Endothelial cell of umbilical vein (primary cell): ENCODE results near the gene CXADR. TPM values are rescaled to one million over a fixed set of nuclear protein-coding genes. Genes with fewer than 3 reads are reported as not detected.

Source experiments
- BruUV-seq: library from RNA; stranded (reverse); fragments of 400-500 nt; replicated peaks from 2 replicates; lab custom pipeline; 2021; lab: Mats Ljungman, UMichigan
- CTCF ChIA-PET: fragments of 300-600, 350-600 bp; sonication (Branson Sonifier 250); formaldehyde crosslinking; loops from one replicate; lab custom pipeline; 2021; ENCODE audit warnings: antibody characterized with exemption, inconsistent platforms; lab: Charles Lee
- POLR2A ChIA-PET: fragments of 300-600, 350-600 bp; sonication (Branson Sonifier 250); formaldehyde crosslinking; loops from one replicate; lab custom pipeline; 2021; ENCODE audit warnings: antibody characterized with exemption, inconsistent platforms; lab: Charles Lee
- DNase-seq: peaks from one replicate; pipeline ENCODE4 v3.0.0-alpha.2; 2011; ENCODE audit warnings: low read depth, low spot score
- FAIRE-seq: peaks from 2 replicates; lab custom pipeline; 2011; peaks lifted over from hg19 to GRCh38; lab: Jason Lieb, UNC
- H2AFZ ChIP-seq: 2 replicates; pipeline ENCODE4 v1.6.0; 2012; ENCODE audit warnings: low read depth, low read length, control low read depth, inconsistent platforms
- H3K27ac ChIP-seq: 2 replicates; pipeline ENCODE4 v1.5.1; 2011; ENCODE audit warnings: low read depth, mild to moderate bottlenecking, control low read depth, low read length, moderate library complexity; ENCODE audit not compliant: insufficient read depth
- H3K27me3 ChIP-seq, 2 experiments: 2 replicates each; pipeline versions ENCODE4 v1.6.0 to v1.6.1; 2011; ENCODE audit warnings: low read length in 2 of 2, mixed read lengths in 1 of 2; ENCODE audit not compliant: control insufficient read depth in 2 of 2, insufficient read depth in 2 of 2
- H3K36me3 ChIP-seq, 2 experiments: 2 replicates in 1 of 2; 3 replicates in 1 of 2; pipeline ENCODE4 v1.5.1; 2011; ENCODE audit warnings: low read length in 2 of 2, mild to moderate bottlenecking in 1 of 2, moderate library complexity in 1 of 2; ENCODE audit not compliant: control insufficient read depth in 2 of 2, insufficient read depth in 2 of 2; ENCODE audit errors: extremely low read depth in 1 of 2
- H3K4me1 ChIP-seq: 3 replicates; pipeline ENCODE4 v1.5.1; 2011; ENCODE audit warnings: mild to moderate bottlenecking, low read length; ENCODE audit not compliant: control insufficient read depth, insufficient read depth; ENCODE audit errors: extremely low read depth
- H3K4me2 ChIP-seq: 2 replicates; pipeline ENCODE4 v1.6.1; 2011; ENCODE audit warnings: low read length, control low read depth, mixed read lengths; ENCODE audit not compliant: insufficient read depth
- H3K4me3 ChIP-seq, 3 experiments: fragments of 200-600 bp in 1 of 3; sonication (generic), shearing (Covaris generic) in 1 of 3; replicated peaks in 1 of 3; 2 replicates each; pipeline ENCODE4 v1.5.1; 2011 to 2016; ENCODE audit warnings: control low read depth in 3 of 3, low read length in 3 of 3, mild to moderate bottlenecking in 2 of 3, inconsistent platforms in 1 of 3, low read depth in 1 of 3, moderate library complexity in 1 of 3; ENCODE audit not compliant: insufficient read depth in 1 of 3
- H3K79me2 ChIP-seq: 2 replicates; pipeline ENCODE4 v1.6.0; 2012; ENCODE audit warnings: low read length, inconsistent platforms; ENCODE audit not compliant: control insufficient read depth, insufficient read depth
- H3K9ac ChIP-seq: replicated peaks from 2 replicates; pipeline ENCODE3; 2011; ENCODE audit warnings: low read length, control low read depth; ENCODE audit not compliant: insufficient read depth; ENCODE audit errors: extremely low read depth
- H3K9me1 ChIP-seq: replicated peaks from 3 replicates; pipeline ENCODE4 v1.6.0; 2011; ENCODE audit warnings: mild to moderate bottlenecking, low read length; ENCODE audit not compliant: control insufficient read depth, insufficient read depth; ENCODE audit errors: extremely low read depth
- H3K9me3 ChIP-seq: replicated peaks from 2 replicates; pipeline ENCODE4 v1.5.1; 2012; ENCODE audit warnings: low read length, inconsistent platforms; ENCODE audit not compliant: control insufficient read depth, insufficient read depth
- H4K20me1 ChIP-seq: replicated peaks from 2 replicates; pipeline ENCODE3; 2011; ENCODE audit warnings: mild to moderate bottlenecking, low read length; ENCODE audit not compliant: control insufficient read depth, insufficient read depth; ENCODE audit errors: extremely low read depth
- CTCF ChIP-seq, 2 donors: IDR thresholded peaks; 1 replicate in 1 of 2; 2 replicates in 1 of 2; pipeline ENCODE4 v1.5.1; 2011; ENCODE audit warnings: low read length in 2 of 2, mild to moderate bottlenecking in 2 of 2, moderate library complexity in 2 of 2, control low read depth in 1 of 2, inconsistent platforms in 1 of 2, low read depth in 1 of 2; ENCODE audit not compliant: insufficient read depth in 1 of 2; ENCODE audit errors: extremely low read depth in 1 of 2
- EZH2 ChIP-seq: IDR thresholded peaks from 2 replicates; pipeline ENCODE4 v1.6.1; 2012; ENCODE audit warnings: borderline replicate concordance, low read depth, mild to moderate bottlenecking, moderate library complexity, low read length, inconsistent platforms; ENCODE audit not compliant: severe bottlenecking
- GATA2 ChIP-seq: IDR thresholded peaks from 2 replicates; pipeline ENCODE4 v1.7.0; 2011; ENCODE audit warnings: low read depth, mild to moderate bottlenecking, moderate library complexity, mixed read lengths, low read length; ENCODE audit not compliant: insufficient read length, insufficient read depth
- JUN ChIP-seq: IDR thresholded peaks from 2 replicates; pipeline ENCODE4 v1.6.1; 2011; ENCODE audit warnings: borderline replicate concordance, low read depth; ENCODE audit not compliant: insufficient read length, insufficient read depth
- MAX ChIP-seq: IDR thresholded peaks from 2 replicates; pipeline ENCODE4 v1.6.1; 2011; ENCODE audit not compliant: insufficient read depth, insufficient read length
- MYC ChIP-seq: IDR thresholded peaks from one replicate; pipeline ENCODE4 v1.6.1; 2011; ENCODE audit warnings: mild to moderate bottlenecking, low read depth, low read length
- POLR2A ChIP-seq: IDR thresholded peaks from 2 replicates; pipeline ENCODE4 v1.6.1; 2012; ENCODE audit warnings: low read depth, mild to moderate bottlenecking, control low read depth, low read length
- POLR2AphosphoS5 ChIP-seq: IDR thresholded peaks from 2 replicates; pipeline ENCODE4 v1.6.1; 2012; ENCODE audit warnings: low read depth, mild to moderate bottlenecking, control low read depth, low read length, moderate library complexity; ENCODE audit not compliant: insufficient read depth
- dilution Hi-C: fragments of 300-500 bp; cut with MboI; formaldehyde crosslinking; loops from one replicate; pipeline ENCODE4 v1.15.0; 2019; ENCODE audit warnings: low sequenced_read_pairs; ENCODE audit not compliant: extremely low pct_ligation_motif_present
- intact Hi-C: fragments of 100-400 bp; cut with micrococcal nuclease; formaldehyde crosslinking; loops from one replicate; pipeline ENCODE4 v1.10.0; 2022
- polyA plus RNA-seq, 4 experiments: library from polyadenylated mRNA; depleted of rRNA in 3 of 4; stranded (reverse) in 3 of 4; unstranded in 1 of 4; fragments of >200 nt; gene quantifications; 2 replicates each; pipeline versions ENCODE4 v1.2.1 to v1.2.3, GENCODE V29; 2011 to 2012; ENCODE audit warnings: missing spikeins in 1 of 4
- total RNA-seq: library from RNA; stranded (reverse); gene quantifications from 2 replicates; pipeline ENCODE4 v1.2.3, GENCODE V29; 2021

CXADR gene
- total and polyA plus RNA-seq, 2 donors (not counting 3 experiments of a cell fraction or from before 2014, with no cell fraction given) = 3.2 to 12.2 TPM

GRCh38 chr21:17616831-17617230, 104.0 kb downstream of the CXADR start:
- no TSS peak for BruUV-seq
- Histone ChIP-seq H3K9ac (no peak overlapping the region), H3K9me3 (no peaks in the 10 kb centered on the region), H3K36me3 (no peaks in the 10 kb centered on the region), H2AFZ (no peak overlapping the region), H3K4me3 (no peak overlapping the region), H3K4me2 (no peak overlapping the region), H3K4me1 (no peaks in the 10 kb centered on the region), H3K9me1 (no peaks in the 10 kb centered on the region), H3K27me3 (peaks cover 3 to 5% of the 10 kb centered on the region in 2 experiments), H3K79me2 (peaks cover 5% of the 10 kb centered on the region), H4K20me1 (no peaks in the 10 kb centered on the region), H3K27ac (no peak overlapping the region)
- dilution Hi-C loops (no loop called here), intact Hi-C loops (no loop called here)
- TF ChIP-seq EZH2 (no peak), POLR2AphosphoS5 (no peak), GATA2 (no peak), JUN (no peak), POLR2A (no peak), CTCF (IDR thresholded peaks at IDR 0.05; ENCODE audit: extremely low read depth in 1 of 2, insufficient read depth in 1 of 2, low read depth in 1 of 2, low read length in 2 of 2) (no peak), MAX (no peak), MYC (no peak)
- ChIA-PET CTCF (no interaction called here), POLR2A (no interaction called here)
- FAIRE-seq = no peak
- no peak for DNase-seq
